AG08396 (cell line): ENCODE results near the gene TULP3.
A peak's percentile ranks its signal among the peaks of the same experiment; 100 is the strongest.

Experiments
- DNase-seq: peaks from one replicate; pipeline ENCODE4 v3.0.0; 2012; ENCODE audit warnings: low spot score, mixed read lengths

TULP3 gene

GRCh38 chr12:2877047-2877952 lies 13.4 kb upstream of the TULP3 start, which contains the start of the genes FOXM1 and RHNO1:
TSS of gene FOXM1 (minus strand) at chr12:2877174. CDS start at chr12:2874478, 2,696 bp downstream.
TSS of gene RHNO1 (plus strand) at chr12:2877223. CDS start at chr12:2885367, 8,144 bp downstream.
- DNase-seq: peak; percentile 98

GRCh38 chr12:2877953-2878732 lies 12.5 kb upstream of the TULP3 start:
- no peak for DNase-seq

GRCh38 chr12:2879853-2880252 lies 10.8 kb upstream of the TULP3 start:
- DNase-seq: no peak

- DNase-seq: no peak
Measured at GRCh38 chr12:2884810-2885209, 5.9 kb upstream of the TULP3 start.

GRCh38 chr12:2886768-2887450 lies 3.8 kb upstream of the TULP3 start:
- no peak for DNase-seq

GRCh38 chr12:2890001-2890387 lies 697 bp upstream of the TULP3 start:
- no peak for DNase-seq

- DNase-seq: peak; percentile 54
Measured at GRCh38 chr12:2891240-2892053, 756 bp downstream of the TULP3 start.

- no peak for DNase-seq
Measured at GRCh38 chr12:2892246-2892645, 1.6 kb downstream of the TULP3 start.

GRCh38 chr12:2893007-2893406 lies 2.3 kb downstream of the TULP3 start:
- DNase-seq: peak; percentile 45

- DNase-seq: peak; percentile 13
Measured at GRCh38 chr12:2895051-2895451, 4.4 kb downstream of the TULP3 start.

GRCh38 chr12:2895511-2895910 lies 4.8 kb downstream of the TULP3 start:
- no peak for DNase-seq

- no peak for DNase-seq
Measured at GRCh38 chr12:2897418-2897817, 6.7 kb downstream of the TULP3 start.

- no peak for DNase-seq
Measured at GRCh38 chr12:2900642-2901041, 10.0 kb downstream of the TULP3 start.

- DNase-seq: peak; percentile 17
Measured at GRCh38 chr12:2902272-2902880, 11.7 kb downstream of the TULP3 start.

GRCh38 chr12:2904260-2904659 lies 13.6 kb downstream of the TULP3 start:
- DNase-seq: no peak

- DNase-seq: no peak
Measured at GRCh38 chr12:2912216-2912575, 21.5 kb downstream of the TULP3 start.

- DNase-seq: no peak
Measured at GRCh38 chr12:2919249-2919648, 28.6 kb downstream of the TULP3 start.

GRCh38 chr12:2922329-2922728 lies 31.6 kb downstream of the TULP3 start:
- no peak for DNase-seq

GRCh38 chr12:2923057-2923456 lies 32.4 kb downstream of the TULP3 start:
- DNase-seq: no peak

- peak; percentile 31 for DNase-seq
Measured at GRCh38 chr12:2924019-2924418, 33.3 kb downstream of the TULP3 start.
